ENCODE data around the gene PIP4K2A.
"Not testable (repeated sequence)": the region's sequence is repeated elsewhere in the genome, so short reads cannot be mapped to it uniquely, and the experiment has no call there.

Gene PIP4K2A

DNA sequence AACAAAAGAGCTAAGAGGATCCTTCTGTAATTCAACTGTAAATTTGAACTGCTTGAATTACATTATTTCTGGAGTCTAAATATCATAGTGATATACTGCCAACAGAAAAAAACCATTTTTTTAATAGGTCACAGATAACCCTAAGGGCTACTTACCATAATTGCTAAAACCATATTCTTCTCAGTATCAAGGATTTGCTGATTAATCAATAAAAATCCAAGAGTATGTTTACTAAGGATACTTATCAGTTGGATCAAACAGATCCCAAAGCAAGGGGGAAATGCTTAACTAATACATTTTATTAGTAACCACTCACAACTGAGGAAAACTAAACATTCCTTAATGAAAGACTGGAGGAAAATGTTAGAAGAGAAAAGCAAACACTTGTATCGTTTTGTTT lies 166.0 kb downstream of the PIP4K2A start:
- DNase-seq = no peak

DNA sequence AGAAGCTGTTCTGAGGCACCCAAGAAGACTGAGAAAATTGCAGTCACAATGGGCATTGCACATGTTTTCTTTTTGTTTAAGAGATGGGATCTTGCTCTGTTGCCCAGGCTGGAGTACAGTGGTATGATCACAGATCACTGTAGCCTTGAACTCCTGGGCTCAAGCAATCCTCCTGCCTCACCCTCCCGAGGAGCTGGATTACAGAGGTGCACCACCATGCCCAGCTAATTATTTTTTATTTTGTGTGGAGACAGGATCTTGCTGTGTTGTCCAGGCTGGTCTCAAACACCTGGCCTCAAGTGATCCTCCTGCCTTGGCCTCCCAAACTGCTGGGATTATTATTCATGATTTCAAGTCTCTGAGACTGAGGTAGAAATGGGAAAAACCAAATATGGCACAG lies 168.7 kb downstream of the PIP4K2A start:
- DNase-seq = no peak

DNA sequence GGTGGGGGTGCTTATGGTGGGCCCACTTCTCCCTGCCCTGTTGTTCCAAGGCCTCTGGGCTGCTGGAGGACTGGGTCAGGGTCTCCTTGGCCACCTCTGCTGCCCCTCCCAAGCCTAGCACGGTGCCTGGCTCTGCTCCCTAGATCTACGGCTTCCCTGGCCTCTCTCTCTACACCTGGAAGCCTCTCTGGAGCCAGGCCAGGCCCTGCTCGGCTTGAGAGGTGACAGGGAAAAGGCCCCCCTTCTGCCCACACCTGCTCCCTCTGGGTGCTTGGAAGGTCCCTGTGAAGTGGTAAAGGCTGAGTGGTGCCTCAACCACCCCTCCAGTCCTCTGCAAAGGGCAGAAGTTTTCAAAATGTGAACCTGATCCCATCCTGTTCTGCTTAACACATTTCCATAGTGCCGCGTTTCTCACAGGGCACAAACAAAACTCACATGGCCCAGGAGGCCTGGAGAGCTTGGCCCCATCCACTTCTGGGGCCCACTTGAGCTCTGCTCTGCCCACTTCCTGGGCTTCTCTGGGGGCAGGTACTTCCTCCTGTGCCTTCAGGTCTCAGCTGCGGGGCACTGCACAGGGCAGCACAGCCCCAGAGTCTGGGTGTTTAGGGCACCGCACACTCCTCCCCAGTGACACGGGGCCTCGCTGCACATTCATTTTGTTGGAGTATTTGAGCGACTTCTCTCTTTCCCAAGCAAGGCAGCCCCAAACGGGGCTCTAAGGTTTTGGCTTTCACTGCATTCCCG lies 169.9 kb downstream of the PIP4K2A start:
- no peak for DNase-seq

DNA sequence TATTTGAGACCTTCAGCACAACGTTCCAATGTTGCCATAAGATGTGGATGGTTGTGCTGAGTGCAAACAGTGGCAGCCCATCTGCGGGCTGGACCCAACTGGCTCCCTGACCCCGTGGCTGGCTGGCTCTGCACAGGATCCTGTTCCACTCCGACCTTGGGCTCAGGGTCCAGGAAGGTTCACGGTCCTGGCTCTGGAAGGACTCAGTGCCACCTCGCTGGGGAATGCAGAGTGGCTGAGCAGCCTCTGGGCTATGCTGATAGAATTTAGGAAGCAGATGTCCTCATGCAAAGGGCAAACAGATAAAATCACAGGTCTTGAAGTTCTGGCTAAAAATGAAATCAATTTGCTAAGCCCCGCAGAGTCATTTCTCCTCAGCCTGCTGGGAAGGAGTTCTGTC lies 171.6 kb downstream of the PIP4K2A start:
- DNase-seq = no peak

DNA sequence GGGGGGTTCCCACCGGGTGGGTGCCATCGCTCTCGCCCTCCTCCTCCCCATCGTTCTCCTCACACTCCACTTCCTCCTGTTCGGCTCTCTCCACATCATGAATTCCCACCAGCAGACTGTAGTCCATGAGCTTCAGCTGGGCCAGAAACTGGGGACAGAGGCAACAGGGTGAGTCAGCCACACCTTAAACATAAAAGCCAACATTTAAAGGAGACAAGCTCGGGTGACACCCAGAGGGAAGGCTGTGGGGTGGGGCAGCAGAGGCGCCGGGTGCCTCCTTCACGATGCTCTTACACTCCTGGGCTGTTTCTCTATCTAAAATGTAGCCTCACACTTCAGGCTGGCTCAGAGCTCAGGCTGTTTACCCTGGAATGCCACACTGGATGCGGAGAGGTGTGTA lies 172.5 kb downstream of the PIP4K2A start:
- no peak for DNase-seq

DNA sequence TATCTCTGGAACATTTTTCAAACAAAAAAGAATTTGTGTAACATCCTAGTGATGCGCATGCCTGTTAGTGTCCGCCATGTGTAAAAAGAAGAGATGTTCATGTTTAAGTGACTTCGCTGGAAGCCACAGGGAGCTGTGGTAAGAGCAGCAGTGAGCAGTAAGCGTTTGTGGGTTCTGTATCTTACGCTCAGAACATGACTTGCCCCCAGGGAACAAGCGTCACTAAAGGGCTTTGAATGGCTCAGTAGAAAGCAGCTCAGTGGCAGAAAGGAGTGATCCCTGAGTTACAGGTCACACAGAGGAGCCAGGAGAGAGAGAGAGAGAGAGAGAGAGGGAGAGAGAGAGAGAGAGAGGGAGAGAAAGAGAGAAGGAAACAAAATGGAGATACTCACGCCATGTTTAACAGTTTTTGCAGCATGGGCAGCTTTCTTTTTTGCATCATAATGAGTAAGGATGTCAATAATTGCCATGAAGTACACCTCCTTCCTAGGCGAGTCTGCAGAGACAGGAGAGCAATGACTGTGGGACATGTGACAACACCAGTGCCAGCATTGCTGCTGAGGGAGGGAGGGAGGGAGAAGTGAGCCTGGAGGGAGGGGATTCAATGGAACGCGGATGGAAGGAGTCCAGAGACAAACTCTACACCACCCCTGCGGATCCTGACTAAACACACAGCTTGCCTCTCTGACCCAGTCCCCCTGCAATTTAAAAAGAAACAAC lies 174.6 kb downstream of the PIP4K2A start:
- DNase-seq = no peak

DNA sequence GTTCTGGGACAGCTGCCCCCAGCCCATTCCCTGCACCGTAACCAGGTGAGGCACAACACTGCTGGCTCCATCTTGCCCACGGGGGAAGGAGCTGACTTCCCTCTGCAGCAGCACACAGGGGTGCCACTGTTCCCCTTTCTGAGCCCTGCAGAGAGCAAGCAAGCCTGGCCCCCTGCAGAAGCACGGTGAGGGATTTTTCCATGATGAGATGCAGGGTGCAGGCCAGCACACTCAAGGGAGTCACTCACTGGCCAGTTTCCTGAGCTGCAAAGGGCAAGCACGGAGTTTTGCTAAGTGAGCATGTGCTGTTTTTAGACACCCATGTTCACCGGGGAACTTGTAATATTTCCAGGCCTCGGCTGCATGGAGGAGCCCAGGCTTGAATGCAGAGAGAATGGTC lies 176.6 kb downstream of the PIP4K2A start:
- no peak for DNase-seq

DNA sequence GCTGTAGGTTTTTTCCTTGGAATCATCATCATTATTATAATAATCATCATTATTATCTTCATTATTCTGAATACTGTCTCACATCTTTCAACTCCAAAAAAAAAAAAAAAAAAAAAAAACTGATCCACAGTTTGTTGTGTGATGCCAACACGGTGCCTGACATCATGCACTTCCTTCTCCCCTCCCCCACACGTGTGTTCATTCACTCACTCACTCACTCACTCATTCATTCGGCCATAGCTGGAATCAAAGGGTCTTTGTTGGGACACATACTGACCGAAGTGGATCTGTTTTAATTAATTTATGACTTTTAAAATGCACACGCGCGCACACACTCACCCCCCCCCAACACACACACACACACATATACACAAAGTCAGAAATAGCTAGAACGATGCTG lies 177.8 kb downstream of the PIP4K2A start:
- DNase-seq = no peak

DNA sequence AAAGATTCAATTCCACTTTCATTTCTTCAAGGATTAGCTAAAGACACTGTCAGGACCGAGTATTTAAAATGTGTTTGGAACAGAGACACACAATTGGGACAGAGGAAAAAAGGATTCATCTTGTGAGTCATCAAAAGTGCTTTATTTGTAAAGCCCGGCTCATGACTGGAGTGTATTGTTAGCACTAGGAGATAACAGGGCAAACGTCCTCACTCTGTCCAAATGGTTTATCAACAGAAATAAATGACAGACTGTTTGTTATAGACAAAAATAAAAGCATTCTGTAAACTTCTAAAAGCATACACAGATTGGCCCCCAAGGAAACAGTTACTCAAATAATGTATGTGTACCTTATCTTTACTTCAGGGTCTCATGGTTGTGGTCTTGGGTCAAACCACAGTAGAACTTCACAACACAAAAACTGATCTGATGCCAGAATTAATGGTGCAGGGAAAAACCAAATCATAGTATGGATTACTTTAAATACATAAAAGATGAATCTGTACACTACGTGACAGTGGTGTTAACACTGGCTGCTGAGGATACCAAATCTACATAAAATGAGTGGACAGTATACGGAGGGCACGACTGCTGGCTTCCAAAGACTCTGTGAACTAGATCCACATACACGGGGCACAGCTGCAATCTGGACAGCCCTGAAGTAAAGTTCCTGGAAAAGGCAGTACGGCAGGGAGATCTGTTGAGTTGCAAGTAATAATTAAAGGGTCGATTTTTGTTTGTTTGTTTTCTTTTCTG lies 179.4 kb downstream of the PIP4K2A start:
- DNase-seq = no peak

DNA sequence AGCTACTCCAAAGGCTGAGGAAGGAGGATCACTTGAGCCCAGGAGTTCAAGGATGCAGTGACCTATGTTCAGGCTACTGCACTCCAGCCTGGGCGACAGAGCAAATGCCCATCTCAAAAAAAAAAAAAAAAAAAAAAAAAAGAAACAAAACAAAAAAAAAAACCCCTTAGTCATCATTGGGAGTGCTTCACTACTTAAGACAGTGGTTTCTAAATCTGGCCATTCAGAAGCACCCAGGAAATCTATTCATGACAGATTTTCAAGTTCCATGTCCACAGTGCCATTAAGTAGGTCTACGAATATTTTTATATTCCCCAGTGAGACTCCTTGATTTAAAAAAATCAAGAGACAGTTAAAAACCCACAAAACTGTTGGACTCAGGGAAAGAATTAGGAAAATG lies 182.9 kb downstream of the PIP4K2A start:
- no peak for DNase-seq

DNA sequence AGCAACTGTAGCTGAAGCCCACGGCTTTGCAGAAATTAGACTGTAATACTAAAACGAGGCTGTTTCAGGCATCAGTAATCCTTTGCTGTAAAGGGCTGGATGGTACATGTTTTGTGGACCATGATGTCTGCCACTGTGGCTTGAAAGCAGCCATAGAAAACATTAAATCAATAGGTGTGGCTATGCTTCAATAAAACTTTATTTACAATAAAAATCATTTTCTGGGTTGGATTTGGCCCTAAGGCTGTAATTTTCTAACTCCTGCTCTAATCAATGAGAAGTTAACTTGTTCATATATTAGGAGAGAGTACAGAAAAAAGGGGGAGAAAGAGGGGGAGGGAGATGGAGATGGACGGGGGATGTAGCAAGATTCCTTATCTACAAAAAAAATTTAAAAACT lies 183.4 kb downstream of the PIP4K2A start:
- DNase-seq = no peak

DNA sequence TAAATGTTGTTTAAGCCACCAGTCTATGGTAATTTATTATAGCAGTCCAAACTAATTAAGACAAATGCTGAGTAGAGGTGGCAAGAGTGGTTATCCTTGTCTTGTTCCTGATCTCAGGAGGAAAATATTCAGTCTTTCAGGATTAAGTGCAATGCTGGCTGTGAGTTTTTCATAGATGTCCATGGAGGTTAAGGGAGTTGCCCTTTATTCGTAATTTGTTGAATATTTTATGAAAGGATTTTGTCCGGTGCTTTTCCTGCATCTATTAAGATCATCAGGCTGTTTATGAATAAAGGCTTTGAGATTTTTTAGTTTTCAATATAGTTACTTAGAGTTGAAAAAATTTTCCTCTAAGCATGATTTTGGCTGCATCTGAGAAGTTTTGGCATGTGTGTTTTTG lies 186.9 kb downstream of the PIP4K2A start:
- DNase-seq = no peak

DNA sequence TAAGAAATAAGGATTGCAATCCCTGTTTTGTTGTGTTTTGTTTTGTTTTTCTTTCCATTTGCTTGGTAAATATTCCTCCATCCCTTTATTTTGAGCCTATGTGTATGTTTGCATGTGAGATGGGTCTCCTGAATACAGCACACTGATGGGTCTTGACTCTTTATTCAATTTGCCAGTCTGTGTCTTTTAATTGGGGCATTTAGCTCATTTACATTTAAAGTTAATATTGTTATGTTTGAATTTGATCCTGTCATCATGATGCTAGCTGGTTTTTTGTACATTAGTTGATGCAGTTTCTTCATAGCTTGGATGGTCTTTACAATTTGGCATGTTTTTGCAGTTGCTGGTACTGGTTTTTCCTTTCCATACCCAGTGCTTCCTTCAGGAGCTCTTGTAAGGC lies 190.0 kb downstream of the PIP4K2A start:
- not testable (repeated sequence) for DNase-seq

DNA sequence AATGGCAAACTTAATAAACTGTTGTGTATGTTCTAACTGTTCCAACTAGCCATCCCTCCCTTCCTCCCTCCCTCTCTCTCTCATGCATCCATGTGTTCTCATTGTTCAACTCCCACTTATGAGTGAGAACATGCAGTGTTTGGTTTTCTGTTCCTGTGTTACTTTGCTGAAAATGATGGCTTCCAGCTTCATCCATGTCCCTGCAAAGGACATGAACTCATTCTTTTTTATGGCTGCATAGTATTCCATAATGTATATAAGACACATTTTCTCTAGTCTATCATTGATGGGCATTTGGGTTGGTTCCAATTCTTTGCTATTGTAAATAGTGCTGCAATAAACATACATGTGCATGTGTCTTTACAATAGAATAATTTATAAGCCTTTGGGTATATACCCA lies 193.7 kb downstream of the PIP4K2A start:
- DNase-seq = not testable (repeated sequence)

DNA sequence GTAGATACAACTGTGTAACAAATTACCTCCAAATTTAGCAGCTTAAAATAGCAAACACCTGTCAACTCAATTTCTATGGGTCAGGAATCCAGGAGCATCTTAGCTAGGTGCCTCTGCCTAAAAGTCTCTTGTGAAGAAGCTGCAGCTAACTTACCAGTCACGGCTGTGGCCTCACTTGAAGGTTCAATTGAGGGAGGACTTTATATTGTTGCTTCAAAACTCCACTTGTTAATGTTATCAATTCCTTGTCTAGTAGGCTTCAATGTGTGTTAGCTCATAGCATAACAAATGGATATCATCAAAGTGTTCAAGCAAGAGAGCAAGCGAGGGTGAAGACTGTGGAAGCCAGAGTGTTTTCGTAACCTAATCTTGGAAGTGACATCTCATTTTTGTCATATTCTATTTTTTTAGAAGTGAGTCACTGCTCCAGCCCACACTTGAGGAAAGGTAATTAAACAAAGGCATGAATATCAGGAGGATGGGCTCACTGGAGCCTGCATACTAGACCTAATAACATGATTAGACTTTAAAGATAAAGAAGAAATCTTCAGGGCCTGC lies 196.1 kb downstream of the PIP4K2A start:
- no peak for DNase-seq

DNA sequence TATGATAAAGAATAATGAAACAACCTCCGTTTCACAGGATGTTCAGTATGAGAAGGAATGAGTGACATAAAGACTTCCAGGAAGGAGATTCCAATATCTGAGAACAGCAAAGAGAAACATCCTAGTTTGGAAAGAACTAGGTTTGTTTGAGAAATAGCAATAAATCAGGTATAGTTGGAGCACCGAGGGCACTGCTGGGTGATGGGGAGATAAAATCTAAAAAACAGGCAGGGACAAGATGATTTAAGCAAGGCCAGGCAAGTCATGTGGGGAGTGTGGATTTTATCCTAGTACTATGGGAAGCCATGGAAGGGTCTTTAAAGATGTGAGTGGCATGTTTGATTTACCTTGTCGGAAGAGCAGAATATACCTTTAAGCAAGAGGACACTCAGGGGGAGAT lies 199.4 kb downstream of the PIP4K2A start:
- no peak for DNase-seq

DNA sequence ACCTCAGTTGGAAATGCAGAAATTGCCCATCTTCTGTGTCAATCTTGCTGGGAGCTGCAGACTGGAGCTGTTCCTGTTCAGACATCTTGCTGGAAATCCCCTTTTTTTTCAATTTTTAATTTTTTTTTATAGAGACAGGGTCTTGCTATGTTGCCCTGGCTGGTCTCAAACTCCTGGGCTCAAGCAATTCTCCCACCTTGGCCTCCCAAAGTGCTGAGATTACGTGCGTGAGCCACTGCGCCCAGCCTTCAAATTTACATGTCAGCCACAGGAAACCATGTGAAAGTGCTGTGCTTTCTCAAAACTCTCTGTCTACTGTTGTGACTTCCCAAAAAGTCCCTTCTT lies 200.0 kb downstream of the PIP4K2A start:
- DNase-seq = not testable (repeated sequence)

DNA sequence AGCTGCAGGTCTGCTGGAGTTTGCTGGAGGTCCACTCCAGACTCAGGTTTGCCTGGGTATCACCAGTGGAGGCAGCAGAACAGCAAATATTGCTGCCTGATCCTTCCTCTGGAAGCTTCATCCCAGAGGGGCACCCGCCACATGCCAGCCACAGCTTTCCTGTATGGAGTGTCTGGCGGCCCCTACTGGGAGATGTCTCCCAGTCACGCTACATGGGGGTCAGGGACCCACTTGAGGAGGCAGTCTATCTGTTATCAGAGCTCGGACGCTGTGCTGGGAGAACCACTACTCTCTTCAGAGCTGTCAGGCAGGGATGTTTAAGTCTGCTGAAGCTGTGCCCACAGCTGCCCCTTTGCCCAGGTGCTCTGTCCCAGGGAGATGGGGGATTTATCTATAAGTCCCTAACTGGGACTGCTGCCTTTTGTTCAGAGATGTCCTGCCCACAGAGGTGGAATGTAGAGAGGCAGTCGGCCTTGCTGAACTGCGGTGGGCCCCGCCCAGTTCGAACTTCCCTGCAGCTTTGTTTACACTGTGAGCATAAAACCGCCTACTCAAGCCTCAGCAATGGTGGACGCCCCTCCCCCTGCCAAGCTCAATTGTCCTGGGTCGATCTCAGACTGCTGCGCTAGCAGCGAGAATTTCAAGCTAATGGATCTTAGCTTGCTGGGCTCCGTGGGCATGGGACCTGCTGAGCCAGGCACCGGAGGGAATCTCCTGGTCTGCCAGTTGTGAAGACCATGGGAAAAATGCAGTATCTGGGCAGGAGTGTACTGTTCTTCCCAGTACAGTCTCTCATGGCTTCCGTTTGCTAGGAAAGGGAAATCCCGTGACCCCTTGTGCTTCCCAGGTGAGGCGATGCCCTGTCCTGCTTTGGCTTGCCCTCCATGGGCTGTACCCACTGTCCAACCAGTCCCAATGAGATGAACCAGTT lies 200.6 kb downstream of the PIP4K2A start:
- DNase-seq = not testable (repeated sequence)

DNA sequence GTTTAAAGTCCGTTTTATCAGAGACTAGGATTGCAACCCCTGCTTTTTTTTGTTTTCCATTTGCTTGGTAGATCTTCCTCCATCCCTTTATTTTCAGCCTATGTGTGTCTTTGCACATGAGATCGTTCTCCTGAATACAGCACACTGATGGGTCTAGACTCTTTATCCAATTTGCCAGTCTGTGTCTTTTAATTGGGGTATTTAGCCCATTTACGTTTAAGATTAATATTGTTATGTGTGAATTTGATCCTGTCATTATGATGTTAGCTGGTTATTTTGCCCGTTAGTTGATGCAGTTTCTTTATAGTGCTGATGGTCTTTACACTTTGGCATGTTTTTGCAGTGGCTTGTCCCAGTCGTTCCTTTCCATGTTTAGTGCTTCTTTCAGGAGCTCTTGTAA lies 202.4 kb downstream of the PIP4K2A start:
- DNase-seq = not testable (repeated sequence)

DNA sequence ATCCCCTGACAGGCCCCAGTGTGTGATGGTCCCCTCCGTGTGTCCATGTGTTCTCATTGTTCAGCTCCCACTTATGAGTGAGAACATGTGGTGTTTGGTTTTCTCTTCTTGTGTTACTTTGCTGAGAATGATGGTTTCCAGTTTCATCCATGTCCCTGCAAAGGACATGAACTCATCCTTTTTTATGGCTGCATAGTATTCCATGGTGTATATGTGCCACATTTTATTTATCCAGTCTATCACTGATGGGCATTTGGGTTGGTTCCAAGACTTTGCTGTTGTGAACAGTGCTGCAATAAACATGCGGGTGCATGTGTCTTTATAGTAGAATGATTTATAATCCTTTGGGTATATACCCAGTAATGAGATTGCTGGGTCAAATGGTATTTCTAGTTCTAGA lies 206.2 kb downstream of the PIP4K2A start:
- DNase-seq = not testable (repeated sequence)

DNA sequence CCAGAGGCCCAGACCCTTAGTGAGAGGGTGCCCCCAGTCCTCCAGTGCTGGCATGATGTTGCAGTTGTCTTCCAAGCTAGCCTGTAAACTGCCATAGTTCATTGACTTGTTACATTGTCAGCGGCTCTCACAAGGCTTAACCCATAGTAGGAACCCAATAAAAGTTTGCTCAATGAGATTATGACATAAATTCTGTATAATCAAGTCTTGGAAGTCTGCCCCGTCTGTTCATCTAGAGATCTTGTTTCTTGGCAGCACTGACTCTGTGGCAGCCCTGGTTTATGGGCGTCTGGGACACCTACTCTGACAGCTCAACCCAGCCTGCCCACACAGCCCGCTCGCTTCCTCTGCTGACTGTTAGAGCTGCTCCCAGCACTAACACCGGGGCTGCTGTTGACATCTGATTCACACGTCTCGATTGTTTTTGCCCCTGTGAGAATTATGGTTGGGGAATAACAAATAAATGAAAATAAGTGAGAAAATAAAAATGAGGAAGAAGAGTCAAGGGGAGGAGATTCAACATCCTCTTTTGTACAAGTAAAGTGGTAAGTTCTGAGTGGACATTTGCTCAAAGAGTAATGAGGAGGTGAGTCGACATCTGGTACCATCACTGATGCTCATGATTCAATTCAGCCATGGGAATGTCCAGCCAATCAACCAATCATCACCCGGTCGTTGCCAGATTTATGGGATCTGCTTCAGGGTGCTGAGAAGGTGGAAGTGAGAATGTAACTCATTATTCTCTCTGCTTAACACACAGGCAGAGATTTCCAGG lies 208.3 kb downstream of the PIP4K2A start:
- DNase-seq = peak; percentile 18 to 63
